T-helper 2 cell treated with Interferon-gamma antibody and Interleukin-4, amounts not matched to agents 100 ng/mL and 5 ng/mL, for 36 hours (primary cell): ENCODE measurements around the gene ZNF608. TPM values are rescaled to one million over a fixed set of nuclear protein-coding genes. Genes with fewer than 3 reads are reported as not detected.

Source experiments
- intact Hi-C: fragments of 100-400 bp; cut with micrococcal nuclease; formaldehyde crosslinking; loops from one replicate; pipeline ENCODE4 v1.15.1; 2023
- total RNA-seq: library from RNA; stranded (reverse); gene quantifications from 2 replicates; pipeline ENCODE4 v1.2.3, GENCODE V29; 2022

Gene ZNF608
- total RNA-seq, 1 donor from 2014 or later, result not detected

- intact Hi-C loops, result no loop called here
Measured at GRCh38 chr5:124719113-124719967, 27.1 kb downstream of the ZNF608 start.

- intact Hi-C loops, result no loop called here
Measured at GRCh38 chr5:124718380-124718789, 28.1 kb downstream of the ZNF608 start.

GRCh38 chr5:124716169-124716568, 30.3 kb downstream of the ZNF608 start:
- intact Hi-C loops, result no loop called here

GRCh38 chr5:124714910-124715309, 31.5 kb downstream of the ZNF608 start:
- intact Hi-C loops, result no loop called here

GRCh38 chr5:124713595-124713994, 32.8 kb downstream of the ZNF608 start:
- intact Hi-C loops, result no loop called here

GRCh38 chr5:124712731-124713305, 33.6 kb downstream of the ZNF608 start:
- intact Hi-C loops, result no loop called here

GRCh38 chr5:124708086-124708485, 38.4 kb downstream of the ZNF608 start:
- intact Hi-C loops, result no loop called here

GRCh38 chr5:124707520-124707919, 38.9 kb downstream of the ZNF608 start:
- intact Hi-C loops, result no loop called here

- intact Hi-C loops, result no loop called here
Measured at GRCh38 chr5:124706729-124707361, 39.6 kb downstream of the ZNF608 start.

GRCh38 chr5:124706051-124706450, 40.4 kb downstream of the ZNF608 start:
- intact Hi-C loops, result no loop called here

- intact Hi-C loops, result no loop called here
Measured at GRCh38 chr5:124705577-124705976, 40.9 kb downstream of the ZNF608 start.

- intact Hi-C loops, result no loop called here
Measured at GRCh38 chr5:124704594-124705284, 41.7 kb downstream of the ZNF608 start.

GRCh38 chr5:124703995-124704394, 42.4 kb downstream of the ZNF608 start:
- intact Hi-C loops, result no loop called here

GRCh38 chr5:124702525-124702924, 43.9 kb downstream of the ZNF608 start:
- intact Hi-C loops, result no loop called here

- intact Hi-C loops, result no loop called here
Measured at GRCh38 chr5:124701873-124702425, 44.5 kb downstream of the ZNF608 start.

GRCh38 chr5:124701016-124701415, 45.4 kb downstream of the ZNF608 start:
- intact Hi-C loops, result no loop called here

GRCh38 chr5:124700333-124700732, 46.1 kb downstream of the ZNF608 start:
- intact Hi-C loops, result no loop called here

- intact Hi-C loops, result no loop called here
Measured at GRCh38 chr5:124698770-124699169, 47.7 kb downstream of the ZNF608 start.

GRCh38 chr5:124697933-124698591, 48.4 kb downstream of the ZNF608 start:
- intact Hi-C loops, result no loop called here

GRCh38 chr5:124697501-124697900, 48.9 kb downstream of the ZNF608 start:
- intact Hi-C loops, result no loop called here

- intact Hi-C loops, result no loop called here
Measured at GRCh38 chr5:124696898-124697297, 49.5 kb downstream of the ZNF608 start.
